HPDE6-E6E7 (cell line): ENCODE results near the gene GAS6.

Source experiments
- DNase-seq: peaks from one replicate; pipeline ENCODE4 v3.0.0; 2011; ENCODE audit warnings: missing footprints; ENCODE audit errors: extremely low spot score

GAS6 gene

GRCh38 chr13:113887700-113888201, 23.9 kb upstream of the GAS6 start:
- DNase-seq = no peak

GRCh38 chr13:113886561-113887112, 22.8 kb upstream of the GAS6 start:
- DNase-seq = no peak

DNA sequence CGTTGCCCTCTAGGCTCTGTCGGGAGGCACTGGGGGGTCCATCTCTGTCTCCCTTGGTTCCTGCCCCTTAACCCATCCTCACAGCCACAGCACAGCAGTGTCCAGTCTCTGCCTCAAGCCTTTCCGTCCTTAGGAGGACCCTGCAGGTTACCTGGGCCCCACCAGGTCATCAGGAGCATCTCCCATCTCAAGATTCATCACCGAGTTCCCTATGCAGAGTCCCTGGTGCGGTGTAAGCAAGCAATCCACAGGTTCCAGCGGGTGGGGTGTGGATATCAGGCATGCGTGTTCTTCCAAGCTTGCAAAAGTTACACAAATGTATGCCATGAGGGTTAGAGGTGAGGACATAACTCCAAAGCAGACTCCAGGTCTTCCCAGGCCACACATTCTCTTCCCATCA, 20.9 kb upstream of the GAS6 start:
- no peak for DNase-seq

DNA sequence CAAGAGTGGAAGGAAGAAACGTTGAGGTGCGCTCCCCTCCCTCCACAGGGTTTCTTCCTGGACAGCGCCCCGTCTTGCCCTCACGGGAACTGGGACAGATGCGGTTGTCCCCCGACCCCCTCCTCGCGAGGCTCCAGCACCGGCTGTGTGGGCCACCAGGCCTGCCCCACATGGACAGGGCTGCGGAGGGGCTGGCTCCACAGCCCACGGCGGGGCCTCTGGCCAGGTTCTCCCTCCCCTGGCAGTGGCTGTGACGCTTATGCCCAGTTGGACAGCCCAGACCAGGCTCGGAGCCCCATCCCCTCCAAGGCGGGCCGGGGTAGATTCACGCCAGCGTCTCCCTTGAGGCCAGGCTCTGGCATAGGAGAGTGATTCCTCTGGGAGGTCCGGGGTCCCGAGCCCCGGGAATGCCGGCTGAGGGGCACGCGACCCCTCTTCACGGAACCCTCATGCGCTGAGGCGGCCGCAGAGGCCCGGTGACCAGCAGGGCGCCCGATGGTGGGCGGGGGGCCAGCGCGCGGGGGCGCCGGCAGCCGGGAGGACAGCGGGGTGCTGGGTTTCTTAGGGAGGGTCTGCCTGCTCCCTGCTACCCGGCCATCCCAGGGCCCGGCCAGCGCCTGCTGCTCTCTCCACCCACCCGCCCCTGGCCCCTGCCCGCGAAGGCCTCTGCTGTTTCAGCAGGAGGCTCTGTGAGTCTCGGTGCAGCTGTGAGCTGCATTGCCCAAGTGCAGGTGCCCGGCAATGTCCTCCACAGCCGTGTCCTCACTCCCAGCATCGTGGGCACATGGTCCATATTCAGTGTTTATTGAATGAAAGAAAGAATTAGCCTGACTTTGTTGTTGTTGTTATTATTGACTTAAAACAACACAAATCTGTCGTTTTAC, 20.3 kb upstream of the GAS6 start:
- no peak for DNase-seq

DNA sequence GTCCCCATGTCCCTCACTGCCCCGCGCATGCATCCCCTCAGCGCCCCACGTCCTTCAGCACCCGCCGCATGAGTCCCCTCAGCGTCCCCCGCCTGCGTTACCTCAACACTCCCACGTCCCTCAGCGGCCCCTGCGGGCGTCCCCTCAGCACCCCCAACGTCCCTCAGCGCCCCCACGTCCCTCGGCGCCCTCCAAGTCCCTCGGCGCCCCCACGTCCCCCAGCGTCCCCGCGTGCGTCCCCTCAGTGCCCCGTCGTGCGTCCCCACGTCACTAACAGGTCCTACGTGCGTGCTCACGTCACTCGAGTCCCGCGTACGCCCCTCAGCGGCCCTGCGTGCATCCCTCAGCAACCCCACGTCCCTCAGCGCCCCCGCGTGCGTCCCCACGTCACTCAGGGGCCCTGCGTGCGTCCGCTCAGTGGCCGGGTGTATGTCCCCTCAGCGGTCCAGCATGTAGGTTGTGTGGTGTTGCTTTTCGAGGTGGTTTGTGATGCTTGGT, 19.5 kb upstream of the GAS6 start:
- no peak for DNase-seq

DNA sequence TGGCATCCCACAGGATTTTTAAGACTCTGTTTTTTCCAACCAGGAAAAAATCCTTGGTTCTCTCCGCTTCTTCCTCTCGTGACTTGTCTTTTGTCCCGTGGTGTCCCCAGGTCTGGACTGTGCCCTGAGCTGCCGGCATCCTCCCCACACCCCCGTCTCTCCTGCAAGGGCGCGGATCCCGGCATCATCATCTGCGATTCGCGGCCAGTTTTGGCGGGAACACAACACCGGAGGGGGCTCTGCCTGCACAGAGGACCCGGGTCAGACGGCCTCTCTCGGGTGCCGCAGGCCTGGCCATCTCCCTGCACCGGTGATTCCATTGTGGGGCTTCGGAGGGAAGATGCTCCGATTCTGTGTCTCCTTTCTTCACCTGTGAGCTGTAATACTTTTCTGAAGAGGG, 18.8 kb upstream of the GAS6 start:
- DNase-seq = no peak

DNA sequence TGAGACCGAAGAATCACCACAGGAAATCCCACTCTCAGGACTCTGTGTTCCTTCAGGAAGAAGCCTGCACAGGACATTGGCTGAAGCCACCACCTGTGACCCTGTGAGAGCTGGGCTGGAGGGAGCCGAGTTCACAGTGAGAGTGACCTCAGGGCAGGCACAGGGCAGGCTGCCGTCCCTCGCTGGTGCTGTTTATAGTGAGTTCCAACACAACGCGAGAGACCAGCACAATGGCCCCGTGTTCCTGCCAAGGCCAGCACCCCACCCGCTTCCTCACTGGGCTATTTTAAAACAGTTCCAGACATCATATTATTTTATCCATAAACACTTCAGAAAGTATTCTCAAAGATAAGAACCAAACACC, 18.4 kb upstream of the GAS6 start:
- no peak for DNase-seq

DNA sequence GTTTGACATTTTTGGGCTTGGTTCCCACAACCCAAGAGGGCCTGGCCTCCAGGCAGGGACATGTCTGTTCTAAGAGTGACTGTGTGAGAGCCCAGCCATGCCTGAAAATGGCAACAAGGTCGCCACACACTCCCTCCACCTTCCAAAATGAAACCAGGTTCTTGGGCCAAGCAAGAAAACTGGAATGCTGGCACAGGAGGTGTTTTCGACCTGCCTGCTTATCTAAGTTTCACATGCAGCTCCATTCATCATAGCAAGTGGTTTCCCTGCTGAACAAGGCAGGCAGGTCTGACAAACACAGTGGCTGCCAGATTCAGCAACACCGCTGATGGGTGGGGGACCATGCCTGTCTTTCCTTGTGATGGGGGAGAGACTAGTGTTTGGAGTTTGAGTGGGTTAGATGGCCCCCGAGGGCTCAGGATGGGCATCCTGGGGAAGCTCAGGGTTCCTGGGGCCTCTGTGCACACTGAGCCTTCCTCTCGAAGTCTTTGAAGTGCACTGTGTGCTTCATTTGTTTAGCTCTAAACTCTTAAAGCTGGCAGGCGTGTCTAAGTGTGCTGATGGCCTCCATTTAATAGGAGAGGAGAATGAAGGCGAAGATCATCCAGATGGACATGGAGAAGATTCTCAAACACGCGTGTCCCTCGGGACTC, 17.9 kb upstream of the GAS6 start:
- DNase-seq = peak; percentile 20

GRCh38 chr13:113880651-113881611, 17.1 kb upstream of the GAS6 start:
- no peak for DNase-seq

GRCh38 chr13:113879494-113880360, 15.9 kb upstream of the GAS6 start:
- DNase-seq = no peak

DNA sequence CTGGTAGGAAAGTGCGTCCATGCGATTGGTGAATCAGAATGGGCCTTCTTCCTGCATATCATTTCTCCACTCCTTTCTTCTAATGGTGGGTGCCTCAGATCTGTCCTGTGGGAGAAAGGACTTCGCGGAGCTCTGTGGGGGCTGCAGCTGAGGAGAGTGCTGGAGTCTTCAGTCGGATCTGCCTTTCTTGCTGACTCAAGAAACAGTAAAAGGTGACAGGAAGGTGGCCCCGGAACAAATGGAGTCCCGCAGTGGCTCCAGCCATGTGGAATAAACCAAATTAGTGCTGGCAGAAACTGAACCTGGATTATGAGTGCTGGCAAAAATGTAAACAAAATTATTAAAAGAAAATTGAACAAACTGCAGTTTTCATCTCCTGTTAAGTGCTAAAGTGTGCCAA, 15.1 kb upstream of the GAS6 start:
- no peak for DNase-seq

- DNase-seq = no peak
These were observed 13.5 kb upstream of the GAS6 start for GRCh38 chr13:113877149-113877990.

- DNase-seq = no peak
These were observed 12.7 kb upstream of the GAS6 start for GRCh38 chr13:113876346-113877148.

DNA sequence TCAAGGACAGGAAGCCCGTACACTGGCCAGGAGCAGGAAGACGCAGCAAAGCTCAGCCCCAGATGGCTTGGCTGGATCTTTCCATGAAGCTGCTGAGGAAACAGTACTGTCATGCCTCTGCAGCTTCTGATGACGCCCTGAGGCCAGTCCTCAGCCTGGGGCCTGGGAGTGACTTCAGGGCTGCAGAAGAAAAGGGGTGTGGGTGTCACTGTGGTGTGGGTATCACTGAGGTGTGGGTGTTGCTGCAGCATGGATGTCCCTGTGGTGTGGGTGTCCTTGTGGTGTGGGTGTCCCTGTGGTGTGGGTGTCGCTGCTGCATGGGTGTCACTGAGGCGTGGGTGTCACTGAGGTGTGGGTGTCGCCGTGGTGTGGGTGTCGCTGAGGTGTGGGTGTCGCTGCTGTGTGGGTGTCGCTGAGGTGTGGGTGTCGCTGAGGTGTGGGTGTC, 12.0 kb upstream of the GAS6 start:
- DNase-seq = no peak

DNA sequence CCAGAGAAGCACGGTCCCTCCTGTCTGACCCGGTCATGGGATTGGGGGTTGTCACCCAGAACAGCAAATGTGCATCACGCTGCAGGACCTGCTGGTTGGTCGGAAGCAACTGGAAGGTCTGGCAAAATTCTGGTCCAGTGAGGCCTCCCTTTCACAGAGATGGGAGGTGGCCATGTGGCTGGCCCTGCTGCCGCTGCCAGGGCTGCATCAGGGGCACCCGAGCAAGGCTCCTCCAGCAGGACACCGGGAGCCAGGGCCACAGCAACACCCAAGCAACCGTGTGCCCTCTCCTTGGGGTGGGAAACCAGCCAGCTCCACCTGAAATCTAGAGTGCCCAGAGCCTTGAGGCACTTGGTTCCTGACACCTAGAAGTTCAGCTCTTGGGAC, 11.5 kb upstream of the GAS6 start:
- no peak for DNase-seq

GRCh38 chr13:113874579-113875428, 10.9 kb upstream of the GAS6 start:
- no peak for DNase-seq

GRCh38 chr13:113874177-113874576, 10.3 kb upstream of the GAS6 start:
- no peak for DNase-seq

- no peak for DNase-seq
These were observed 5.4 kb upstream of the GAS6 start for GRCh38 chr13:113869263-113869662.
